Peyer's patch (tissue), 4 donors: ENCODE results near the gene PRTG. TPM values are rescaled to one million over a fixed set of nuclear protein-coding genes. Genes with fewer than 3 reads are reported as not detected.

Source experiments
- DNase-seq, 3 donors: peaks; one replicate each; pipeline ENCODE4 v3.0.0-alpha.2; 2017 to 2019
- H3K27ac ChIP-seq, 4 donors: fragments of 200-600 bp; sonication (generic); one replicate each; pipeline ENCODE4 v1.5.1; 2016 to 2019
- H3K27me3 ChIP-seq, 2 donors: fragments of 200-600 bp; sonication (generic); one replicate each; pipeline ENCODE4 v1.5.1; 2019
- H3K36me3 ChIP-seq, 3 donors: fragments of 200-600 bp; sonication (generic); one replicate each; pipeline ENCODE4 v1.5.1; 2016 to 2019
- H3K4me1 ChIP-seq, 4 donors: fragments of 200-600 bp; sonication (generic); one replicate each; pipeline ENCODE4 v1.5.1; 2016 to 2019
- H3K4me3 ChIP-seq, 4 donors: fragments of 200-600 bp; sonication (generic); 1 replicate in 3 of 4; 2 replicates in 1 of 4; pipeline ENCODE4 v1.5.1; 2016 to 2019; ENCODE audit warnings: mild to moderate bottlenecking in 1 of 4
- H3K9me3 ChIP-seq, 4 donors: fragments of 200-600 bp; sonication (generic); one replicate each; pipeline ENCODE4 v1.5.1; 2016 to 2019; ENCODE audit warnings: mild to moderate bottlenecking in 1 of 4
- CTCF ChIP-seq, 6 experiments: fragments of 450-650 bp in 4 of 6; fragments of 200-600 bp in 2 of 6; sonication (generic) in 1 of 6; IDR thresholded peaks; one replicate each; pipeline ENCODE4 v1.5.1; 2017 to 2019; ENCODE audit warnings: antibody characterized with exemption in 6 of 6, mild to moderate bottlenecking in 3 of 6, moderate library complexity in 1 of 6
- POLR2A ChIP-seq, 2 donors: fragments of 450-650 bp; IDR thresholded peaks; one replicate each; pipeline ENCODE4 v1.5.1; 2017; ENCODE audit warnings: antibody characterized with exemption in 2 of 2, mild to moderate bottlenecking in 2 of 2, moderate library complexity in 2 of 2
- total RNA-seq, 4 donors: library from RNA; depleted of rRNA; stranded (reverse); fragments of >200 nt; gene quantifications; one replicate each; pipeline ENCODE4 v1.1.0, GENCODE V29; 2016

Gene PRTG
- total RNA-seq, 4 donors from 2014 or later: 0.19 to 6.6 (median 0.54) TPM; not detected in 1

- Histone ChIP-seq H3K27ac (no peak overlapping the region), H3K4me1 (no peaks in the 10 kb centered on the region), H3K4me3 (no peak overlapping the region), H3K9me3 (no peaks in the 10 kb centered on the region), H3K27me3 (no peaks in the 10 kb centered on the region), H3K36me3 (no peaks in the 10 kb centered on the region)
- DNase-seq: no peak
- TF ChIP-seq CTCF (IDR thresholded peaks at IDR 0.05): no peak
- no peak for TF ChIP-seq POLR2A (IDR thresholded peaks at IDR 0.05)
Measured at GRCh38 chr15:55750706-55751105, 7.8 kb upstream of the PRTG start.

DNA sequence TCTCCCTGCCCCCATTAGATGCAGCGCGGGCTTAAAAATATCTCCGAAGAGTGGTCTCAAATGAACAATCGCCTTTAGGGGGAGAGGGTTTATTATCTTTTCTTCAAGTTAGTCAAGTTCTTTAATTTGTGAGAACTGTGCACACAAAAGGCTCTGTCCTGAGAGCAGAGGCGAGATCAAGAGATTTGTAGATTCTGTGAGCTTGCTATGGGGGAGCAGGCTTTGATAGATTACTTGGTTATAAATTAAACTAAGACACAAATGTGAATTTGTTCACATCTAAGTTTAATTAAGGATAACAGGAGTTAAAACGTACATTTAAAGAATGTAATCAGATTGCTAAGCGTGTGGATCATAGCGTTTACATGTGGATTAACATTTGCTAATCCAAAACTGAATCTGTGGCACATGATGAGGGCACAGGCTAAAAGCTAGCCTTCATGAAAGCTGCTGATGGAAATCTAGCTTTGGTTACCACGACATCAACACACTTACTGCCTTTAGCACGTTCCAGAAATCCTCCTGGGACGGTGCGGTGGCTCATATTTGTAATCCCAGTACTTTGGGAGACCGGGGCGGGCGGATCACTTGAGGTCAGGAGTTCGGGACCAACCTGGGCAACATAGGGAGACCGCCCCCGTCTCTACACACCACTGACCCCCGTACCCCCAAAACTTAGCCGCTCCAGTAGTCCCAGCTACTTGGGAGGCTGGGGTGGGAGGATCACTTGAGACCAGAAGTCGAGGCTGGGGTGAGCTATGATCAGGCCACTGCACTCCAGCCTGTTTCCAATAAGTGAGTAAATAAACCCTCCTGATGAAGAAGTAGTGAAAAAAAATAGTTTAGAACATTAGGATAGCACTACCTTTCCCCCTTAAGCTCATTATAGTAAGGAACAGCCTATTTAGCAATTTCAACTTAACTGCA, 1.0 kb upstream of the PRTG start:
- no peak for TF ChIP-seq POLR2A (IDR thresholded peaks at IDR 0.05)
- DNase-seq: no peak
- Histone ChIP-seq H3K4me1 (peaks cover 0 to 13% (median 6%) of the 10 kb centered on the region in 4 donors), H3K27me3 (no peaks in the 10 kb centered on the region), H3K36me3 (no peaks in the 10 kb centered on the region), H3K4me3 (peak overlapping the region; percentile 31 to 70 (median 56)), H3K27ac (peak overlapping the region in 2 of 4 donors; percentile 22 to 62), H3K9me3 (no peaks in the 10 kb centered on the region)

DNA sequence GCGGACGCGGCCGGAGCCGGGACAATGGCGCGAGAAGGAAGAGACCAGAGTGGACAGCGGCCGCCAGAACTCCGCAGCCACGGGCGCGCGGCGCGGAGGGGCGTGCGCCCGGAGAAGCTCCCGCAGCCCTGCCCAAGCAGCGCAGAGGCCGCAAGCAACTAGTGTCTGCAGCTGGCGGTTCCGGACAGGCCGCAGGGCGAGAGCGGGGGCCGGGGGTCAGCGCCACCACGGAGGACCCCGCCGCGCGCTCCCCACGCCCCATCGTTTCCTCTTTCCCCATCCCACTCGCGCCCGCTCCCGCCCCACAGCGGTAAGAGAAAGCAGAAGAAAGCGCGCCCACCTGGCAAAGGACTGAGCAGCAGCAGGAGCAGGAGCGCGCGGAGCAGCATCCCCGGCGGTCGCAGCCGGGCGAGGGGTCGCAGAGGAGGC, 440 bp downstream of the PRTG start:
- Histone ChIP-seq H3K27me3 (no peaks in the 10 kb centered on the region), H3K4me3 (peak overlapping the region; percentile 31 to 70 (median 56)), H3K4me1 (peaks cover 0 to 13% (median 6%) of the 10 kb centered on the region in 4 donors), H3K27ac (peak overlapping the region in 3 of 4 donors; percentile 62 to 66 (median 66)), H3K36me3 (no peaks in the 10 kb centered on the region), H3K9me3 (no peaks in the 10 kb centered on the region)
- DNase-seq: no peak
- TF ChIP-seq CTCF (IDR thresholded peaks at IDR 0.05) (no peak), POLR2A (IDR thresholded peaks at IDR 0.05) (no peak)

GRCh38 chr15:55741833-55742497, 987 bp downstream of the PRTG start:
- H3K9me3 ChIP-seq: no peaks in the 10 kb centered on the region
- H3K27ac ChIP-seq: peak overlapping the region in 1 of 4 donors; percentile 62
- TF ChIP-seq POLR2A (IDR thresholded peaks at IDR 0.05): no peak
- TF ChIP-seq CTCF (IDR thresholded peaks at IDR 0.05): no peak

DNA sequence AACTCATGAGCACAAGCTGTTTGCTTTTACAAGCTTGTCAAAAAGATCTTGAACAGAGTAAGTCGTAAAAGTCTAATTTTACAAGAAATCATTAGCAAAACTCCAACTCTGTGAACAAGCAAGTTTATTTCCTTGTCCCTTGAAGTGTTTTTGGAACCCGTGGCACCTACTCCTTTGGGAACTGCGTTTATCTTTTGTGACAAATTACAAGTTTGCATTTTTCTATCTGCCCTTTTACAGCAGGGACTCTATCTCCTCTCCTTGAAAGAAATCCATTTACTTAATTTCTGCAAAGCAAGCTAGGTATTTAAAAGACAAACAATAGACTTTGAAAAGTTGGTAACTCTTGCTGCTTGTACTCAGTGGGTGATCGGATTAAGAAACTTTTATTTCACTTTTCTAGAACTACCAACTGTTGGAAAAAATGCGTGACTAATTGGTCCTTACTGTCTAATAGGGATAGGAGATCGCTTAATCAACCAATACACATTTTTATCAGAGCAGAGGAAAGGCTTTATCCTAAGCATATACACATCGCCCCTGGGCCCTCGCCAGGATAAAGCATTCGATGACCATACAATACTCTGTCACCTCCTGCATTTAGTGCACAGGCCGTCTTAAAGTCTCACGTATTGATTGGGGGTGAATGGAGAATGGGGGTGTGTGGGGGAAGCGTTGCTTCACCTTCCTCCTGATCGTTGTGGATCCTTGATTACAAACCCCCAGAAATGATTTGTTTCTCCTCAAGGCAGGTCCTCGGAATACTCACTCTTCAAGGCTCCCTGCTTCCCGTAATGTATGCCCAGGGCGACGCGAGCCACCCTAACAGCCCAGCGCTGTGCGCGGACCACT, 1.7 kb downstream of the PRTG start:
- H3K27me3 ChIP-seq: no peaks in the 10 kb centered on the region

More at GRCh38 chr15:55741833-55742497, 987 bp downstream of the PRTG start:
- Histone ChIP-seq H3K27me3 (no peaks in the 10 kb centered on the region), H3K36me3 (no peaks in the 10 kb centered on the region), H3K4me3 (peak overlapping the region; percentile 31 to 70 (median 56)), H3K4me1 (peaks cover 0 to 13% (median 6%) of the 10 kb centered on the region in 4 donors)
- no peak for DNase-seq

More for the DNA sequence above, 1.7 kb downstream of the PRTG start:
- H3K9me3 ChIP-seq: no peaks in the 10 kb centered on the region
- DNase-seq: no peak
- no peak for TF ChIP-seq CTCF (IDR thresholded peaks at IDR 0.05)
- no peak for TF ChIP-seq POLR2A (IDR thresholded peaks at IDR 0.05)
- peaks cover 0 to 13% (median 6%) of the 10 kb centered on the region in 4 donors for H3K4me1 ChIP-seq
- no peaks in the 10 kb centered on the region for H3K36me3 ChIP-seq
- H3K27ac ChIP-seq: no peak overlapping the region
- H3K4me3 ChIP-seq: peak overlapping the region in 2 of 4 donors; percentile 61 to 70
